Measurements from ENCODE around the gene KDM3B.

GRCh38 chr5:138352071-138352721 is at the start of gene KDM3B:
- peak; percentile 98 for TF ChIP-seq CTCF (conservative IDR thresholded peaks at IDR 0.05; ENCODE audit: low read length)
- no peak for TF ChIP-seq EZH2phosphoT487 (IDR thresholded peaks at IDR 0.05; ENCODE audit: borderline replicate concordance)
